Ectodermal cell (in vitro differentiated cells): Measurements from ENCODE around the gene GNG4.

ENCODE experiments used
- H3K27ac ChIP-seq: 2 replicates; pipeline ENCODE4 v1.7.0; 2013; ENCODE audit warnings: mild to moderate bottlenecking, low read depth, low read length; ENCODE audit not compliant: insufficient read depth, poor library complexity, severe bottlenecking
- H3K27me3 ChIP-seq: 2 replicates; pipeline ENCODE4 v1.7.0; 2013; ENCODE audit warnings: mild to moderate bottlenecking, low read length; ENCODE audit not compliant: insufficient read depth, control insufficient read depth, poor library complexity, severe bottlenecking
- H3K36me3 ChIP-seq: one replicate; pipeline ENCODE4 v1.7.0; 2013; ENCODE audit warnings: low read length; ENCODE audit not compliant: control insufficient read depth, insufficient read depth
- H3K4me1 ChIP-seq: one replicate; pipeline ENCODE4 v1.7.0; 2013; ENCODE audit warnings: low read length; ENCODE audit not compliant: control insufficient read depth, insufficient read depth
- H3K4me3 ChIP-seq: 2 replicates; pipeline ENCODE4 v1.7.0; 2013; ENCODE audit warnings: low read depth, low read length, control low read depth; ENCODE audit not compliant: insufficient read depth
- H3K9me3 ChIP-seq: 2 replicates; pipeline ENCODE4 v1.7.0; 2013; ENCODE audit warnings: mild to moderate bottlenecking, low read length, moderate library complexity; ENCODE audit not compliant: control insufficient read depth
- WGBS, 2 experiments: methylation state at CpG; one replicate each; pipeline ENCODE4 v1.1.7; 2013; ENCODE audit warnings: missing lambda C conversion rate in 2 of 2; 5-methylcytosine and 5-hydroxymethylcytosine counted together

Gene GNG4

GRCh38 chr1:235671992-235672391 is 22.4 kb upstream of the GNG4 start:
- Histone ChIP-seq H3K36me3 (peaks cover 5% of the 10 kb centered on the region), H3K27me3 (no peaks in the 10 kb centered on the region), H3K4me3 (no peak overlapping the region), H3K4me1 (no peaks in the 10 kb centered on the region), H3K27ac (no peak overlapping the region), H3K9me3 (peaks cover 2% of the 10 kb centered on the region)
- 91 to 94% methylated on average over 1 of the region's 1 CpG for WGBS, 2 experiments

- Histone ChIP-seq H3K27me3 (no peaks in the 10 kb centered on the region), H3K36me3 (peaks cover 3% of the 10 kb centered on the region), H3K27ac (no peak overlapping the region), H3K9me3 (peaks cover 2% of the 10 kb centered on the region), H3K4me1 (no peaks in the 10 kb centered on the region), H3K4me3 (no peak overlapping the region)
- 95% methylated on average over 7 to 8 of the region's 8 CpGs for WGBS, 2 experiments
These were observed 20.7 kb upstream of the GNG4 start for GRCh38 chr1:235670157-235670776.

GRCh38 chr1:235669277-235669676 is 19.7 kb upstream of the GNG4 start:
- no peak overlapping the region for H3K27ac ChIP-seq
- no peaks in the 10 kb centered on the region for H3K36me3 ChIP-seq
- no peaks in the 10 kb centered on the region for H3K27me3 ChIP-seq
- peaks cover 2% of the 10 kb centered on the region for H3K9me3 ChIP-seq
- H3K4me1 ChIP-seq, result no peaks in the 10 kb centered on the region
- 90 to 94% methylated on average over 3 of the region's 3 CpGs for WGBS, 2 experiments
- H3K4me3 ChIP-seq, result no peak overlapping the region

- no peaks in the 10 kb centered on the region for H3K4me1 ChIP-seq
- no peaks in the 10 kb centered on the region for H3K27me3 ChIP-seq
- WGBS, 2 experiments, result 86 to 93% methylated on average over 3 to 4 of the region's 4 CpGs
- H3K36me3 ChIP-seq, result no peaks in the 10 kb centered on the region
- H3K4me3 ChIP-seq, result no peak overlapping the region
- no peak overlapping the region for H3K27ac ChIP-seq
- H3K9me3 ChIP-seq, result no peaks in the 10 kb centered on the region
These were observed 14.0 kb upstream of the GNG4 start for GRCh38 chr1:235663628-235664027.

- Histone ChIP-seq H3K9me3 (no peaks in the 10 kb centered on the region), H3K27me3 (no peaks in the 10 kb centered on the region), H3K4me1 (no peaks in the 10 kb centered on the region), H3K4me3 (no peak overlapping the region), H3K27ac (no peak overlapping the region), H3K36me3 (no peaks in the 10 kb centered on the region)
- WGBS, 2 experiments, result 82 to 83% methylated on average over 2 of the region's 2 CpGs
These were observed 12.0 kb upstream of the GNG4 start for GRCh38 chr1:235661568-235661967.

GRCh38 chr1:235659186-235659771 is 9.7 kb upstream of the GNG4 start:
- no peaks in the 10 kb centered on the region for H3K36me3 ChIP-seq
- no peak overlapping the region for H3K4me3 ChIP-seq
- whole genome bisulfite sequencing, 2 experiments, result 89 to 92% methylated on average over 14 of the region's 14 CpGs
- no peaks in the 10 kb centered on the region for H3K27me3 ChIP-seq
- H3K27ac ChIP-seq, result no peak overlapping the region
- H3K9me3 ChIP-seq, result no peaks in the 10 kb centered on the region
- H3K4me1 ChIP-seq, result no peaks in the 10 kb centered on the region

GRCh38 chr1:235657747-235658526 is 8.4 kb upstream of the GNG4 start:
- no peaks in the 10 kb centered on the region for H3K36me3 ChIP-seq
- H3K4me3 ChIP-seq, result no peak overlapping the region
- 93 to 94% methylated on average over 5 of the region's 5 CpGs for WGBS, 2 experiments
- H3K4me1 ChIP-seq, result no peaks in the 10 kb centered on the region
- H3K27ac ChIP-seq, result no peak overlapping the region
- H3K27me3 ChIP-seq, result peaks cover under 1% of the 10 kb centered on the region
- no peaks in the 10 kb centered on the region for H3K9me3 ChIP-seq

- H3K27me3 ChIP-seq, result peaks cover 7% of the 10 kb centered on the region
- H3K4me3 ChIP-seq, result no peak overlapping the region
- no peaks in the 10 kb centered on the region for H3K4me1 ChIP-seq
- no peaks in the 10 kb centered on the region for H3K36me3 ChIP-seq
- H3K9me3 ChIP-seq, result no peaks in the 10 kb centered on the region
- WGBS, 2 experiments, result 88 to 89% methylated on average over 3 to 5 of the region's 5 CpGs
- H3K27ac ChIP-seq, result no peak overlapping the region
These were observed 7.7 kb upstream of the GNG4 start for GRCh38 chr1:235657269-235657668.

- Histone ChIP-seq H3K27ac (no peak overlapping the region), H3K4me1 (peaks cover 11% of the 10 kb centered on the region), H3K9me3 (no peaks in the 10 kb centered on the region), H3K27me3 (peaks cover 50% of the 10 kb centered on the region), H3K4me3 (no peak overlapping the region), H3K36me3 (no peaks in the 10 kb centered on the region)
- 93 to 95% methylated on average over 11 of the region's 11 CpGs for WGBS, 2 experiments
These were observed 2.8 kb upstream of the GNG4 start for GRCh38 chr1:235652364-235652763.

GRCh38 chr1:235651170-235651806 is 1.7 kb upstream of the GNG4 start:
- WGBS, 2 experiments, result 68 to 69% methylated on average over 10 of the region's 10 CpGs

More at GRCh38 chr1:235651170-235651806, 1.7 kb upstream of the GNG4 start:
- peaks cover 52% of the 10 kb centered on the region for H3K27me3 ChIP-seq
- H3K9me3 ChIP-seq, result no peaks in the 10 kb centered on the region
- H3K36me3 ChIP-seq, result no peaks in the 10 kb centered on the region
- H3K4me3 ChIP-seq, result peak overlapping the region; percentile 51
- H3K27ac ChIP-seq, result no peak overlapping the region
- peaks cover 11% of the 10 kb centered on the region for H3K4me1 ChIP-seq
